Measurements from ENCODE around the gene LFNG.

Gene LFNG

DNA sequence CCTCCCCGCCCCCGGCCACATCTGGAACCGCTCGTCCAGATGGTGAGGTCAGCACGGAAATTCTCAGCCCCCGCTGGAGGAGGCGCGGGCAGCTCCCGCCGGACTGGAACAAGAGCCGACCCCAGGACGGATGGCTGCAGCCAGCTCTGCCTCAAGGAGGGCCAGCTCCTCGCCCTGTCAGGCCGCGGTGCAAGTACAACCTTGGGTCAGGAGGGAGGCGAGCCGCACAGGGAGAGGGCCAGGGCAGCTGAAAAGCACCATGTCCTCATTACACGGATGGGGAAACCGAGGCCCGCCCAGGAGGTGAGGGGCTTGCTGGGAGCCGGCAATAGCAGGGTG is 39.5 kb upstream of the LFNG start:
- H3K27me3 Mint-ChIP-seq (ENCODE audit: low read depth): peaks cover 2% of the 10 kb centered on the region
- TF ChIP-seq, protein P1, sequence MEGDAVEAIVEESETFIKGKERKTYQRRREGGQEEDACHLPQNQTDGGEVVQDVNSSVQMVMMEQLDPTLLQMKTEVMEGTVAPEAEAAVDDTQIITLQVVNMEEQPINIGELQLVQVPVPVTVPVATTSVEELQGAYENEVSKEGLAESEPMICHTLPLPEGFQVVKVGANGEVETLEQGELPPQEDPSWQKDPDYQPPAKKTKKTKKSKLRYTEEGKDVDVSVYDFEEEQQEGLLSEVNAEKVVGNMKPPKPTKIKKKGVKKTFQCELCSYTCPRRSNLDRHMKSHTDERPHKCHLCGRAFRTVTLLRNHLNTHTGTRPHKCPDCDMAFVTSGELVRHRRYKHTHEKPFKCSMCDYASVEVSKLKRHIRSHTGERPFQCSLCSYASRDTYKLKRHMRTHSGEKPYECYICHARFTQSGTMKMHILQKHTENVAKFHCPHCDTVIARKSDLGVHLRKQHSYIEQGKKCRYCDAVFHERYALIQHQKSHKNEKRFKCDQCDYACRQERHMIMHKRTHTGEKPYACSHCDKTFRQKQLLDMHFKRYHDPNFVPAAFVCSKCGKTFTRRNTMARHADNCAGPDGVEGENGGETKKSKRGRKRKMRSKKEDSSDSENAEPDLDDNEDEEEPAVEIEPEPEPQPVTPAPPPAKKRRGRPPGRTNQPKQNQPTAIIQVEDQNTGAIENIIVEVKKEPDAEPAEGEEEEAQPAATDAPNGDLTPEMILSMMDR (IDR thresholded peaks at IDR 0.05; ENCODE audit: unreplicated experiment in 3 of 3): no peak
- H3K36me3 Mint-ChIP-seq (ENCODE audit: low read depth): no peaks in the 10 kb centered on the region
- H3K4me3 Mint-ChIP-seq: peak overlapping the region in 1 of 3 experiments; percentile 2
- H3K4me1 Mint-ChIP-seq: peaks cover 21% of the 10 kb centered on the region
- peak overlapping the region in 1 of 3 experiments; percentile 47 for H3K27ac Mint-ChIP-seq
- no peaks in the 10 kb centered on the region for H3K9me3 Mint-ChIP-seq

DNA sequence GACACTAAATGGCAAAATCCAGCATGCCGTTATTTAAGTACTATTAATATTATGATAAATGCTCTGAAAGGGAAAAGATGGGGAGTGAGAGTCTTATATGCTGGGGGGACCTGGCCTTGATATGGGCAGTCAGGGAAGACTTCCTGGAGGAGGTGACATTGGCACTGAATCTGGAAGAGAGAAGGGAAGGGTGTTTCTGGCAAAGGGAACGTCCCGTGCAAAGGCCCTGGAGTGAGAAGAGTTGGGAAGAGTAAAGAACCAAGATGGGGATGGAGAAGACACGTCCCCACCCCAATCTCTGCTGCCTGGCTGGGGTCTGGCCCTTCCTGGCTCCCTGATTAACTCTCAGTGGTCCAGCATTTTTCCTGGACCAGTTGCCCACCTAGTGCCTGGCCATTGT is 38.4 kb upstream of the LFNG start:
- H3K27me3 Mint-ChIP-seq (ENCODE audit: low read depth): peaks cover 3% of the 10 kb centered on the region

GRCh38 chr7:2482725-2483451 is 36.7 kb upstream of the LFNG start:
- Mint-ChIP-seq H3K27me3 (ENCODE audit: low read depth) (peaks cover 3% of the 10 kb centered on the region), H3K9me3 (no peaks in the 10 kb centered on the region), H3K4me3 (no peak overlapping the region), H3K36me3 (ENCODE audit: low read depth) (no peaks in the 10 kb centered on the region), H3K4me1 (peaks cover 27% of the 10 kb centered on the region), H3K27ac (no peak overlapping the region)
- TF ChIP-seq, protein P1 (IDR thresholded peaks at IDR 0.05; ENCODE audit: unreplicated experiment in 3 of 3): no peak

More for the DNA sequence above, 38.4 kb upstream of the LFNG start:
- Mint-ChIP-seq H3K9me3 (no peaks in the 10 kb centered on the region), H3K4me3 (no peak overlapping the region), H3K27ac (peak overlapping the region in 2 of 3 experiments; percentile 47 to 59), H3K36me3 (ENCODE audit: low read depth) (no peaks in the 10 kb centered on the region), H3K4me1 (peaks cover 22% of the 10 kb centered on the region)
- TF ChIP-seq, protein P1 (IDR thresholded peaks at IDR 0.05; ENCODE audit: unreplicated experiment in 3 of 3): no peak

DNA sequence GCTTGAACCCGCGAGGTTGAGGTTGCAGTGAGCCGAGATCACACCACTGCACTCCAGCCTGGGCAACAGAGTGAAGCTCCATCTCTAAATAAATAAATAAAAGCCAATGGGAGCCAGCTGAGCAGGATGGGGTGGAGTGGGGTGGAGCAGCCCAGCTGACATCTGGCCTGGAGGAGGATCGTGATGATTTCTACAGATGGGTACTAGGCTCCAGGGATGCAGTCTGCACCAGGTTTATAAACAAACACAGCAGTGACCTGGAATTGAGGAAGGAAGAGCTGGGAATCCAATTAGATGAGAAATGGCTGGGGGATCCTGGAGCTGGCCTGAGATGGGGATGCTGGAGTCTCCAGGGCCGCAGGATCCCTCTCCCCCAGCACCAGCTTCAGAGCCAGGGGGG is 36.1 kb upstream of the LFNG start:
- Mint-ChIP-seq H3K4me1 (peaks cover 30% of the 10 kb centered on the region), H3K27ac (no peak overlapping the region), H3K36me3 (ENCODE audit: low read depth) (no peaks in the 10 kb centered on the region), H3K4me3 (no peak overlapping the region), H3K27me3 (ENCODE audit: low read depth) (peaks cover 3% of the 10 kb centered on the region), H3K9me3 (no peaks in the 10 kb centered on the region)
- TF ChIP-seq, protein P1 (IDR thresholded peaks at IDR 0.05; ENCODE audit: unreplicated experiment in 3 of 3): no peak

- Mint-ChIP-seq H3K9me3 (no peaks in the 10 kb centered on the region), H3K36me3 (ENCODE audit: low read depth) (no peaks in the 10 kb centered on the region), H3K4me1 (peaks cover 38% of the 10 kb centered on the region), H3K4me3 (no peak overlapping the region), H3K27me3 (ENCODE audit: low read depth) (peaks cover 3% of the 10 kb centered on the region), H3K27ac (peak overlapping the region in 2 of 3 experiments; percentile 19 to 46)
- TF ChIP-seq, protein P1 (IDR thresholded peaks at IDR 0.05; ENCODE audit: unreplicated experiment in 3 of 3): no peak
Measured at GRCh38 chr7:2484868-2485267, 34.7 kb upstream of the LFNG start.

Data from nephron (organoid).